Fibroblast of lung (primary cell): Measurements from ENCODE around the gene AFMID. TPM values are rescaled to one million over a fixed set of nuclear protein-coding genes. Genes with fewer than 3 reads are reported as not detected.

Source experiments
- DNase-seq, 2 donors: peaks; one replicate each; pipeline versions ENCODE4 v3.0.0 to v3.0.0-alpha.2; 2010; ENCODE audit warnings: low read depth in 2 of 2
- H2AFZ ChIP-seq: 2 replicates; pipeline ENCODE4 v1.5.1; 2012; ENCODE audit warnings: low read length, control low read depth, inconsistent platforms
- H3K27ac ChIP-seq: 2 replicates; pipeline ENCODE4 v1.5.1; 2011; ENCODE audit warnings: low read length, control low read depth; ENCODE audit not compliant: insufficient read depth
- H3K27me3 ChIP-seq: 2 replicates; pipeline ENCODE4 v1.5.1; 2011; ENCODE audit warnings: mild to moderate bottlenecking, low read length; ENCODE audit not compliant: control insufficient read depth, insufficient read depth
- H3K36me3 ChIP-seq: 2 replicates; pipeline ENCODE4 v1.5.1; 2011; ENCODE audit warnings: low read length; ENCODE audit not compliant: control insufficient read depth, insufficient read depth
- H3K4me1 ChIP-seq: 2 replicates; pipeline ENCODE4 v1.5.1; 2011; ENCODE audit warnings: low read length; ENCODE audit not compliant: control insufficient read depth, insufficient read depth; ENCODE audit errors: extremely low read depth
- H3K4me2 ChIP-seq: 2 replicates; pipeline ENCODE4 v1.5.1; 2011; ENCODE audit warnings: low read length, control low read depth; ENCODE audit not compliant: insufficient read depth; ENCODE audit errors: extremely low read depth
- H3K4me3 ChIP-seq, 4 experiments: fragments of 200-600 bp in 1 of 4; sonication (generic) in 1 of 4; replicated peaks in 1 of 4; 2 replicates each; pipeline ENCODE4 v1.5.1; 2011 to 2016; ENCODE audit warnings: low read length in 4 of 4, low read depth in 3 of 4, mild to moderate bottlenecking in 3 of 4, control low read depth in 2 of 4, inconsistent platforms in 1 of 4, mixed read lengths in 1 of 4; ENCODE audit not compliant: insufficient read depth in 1 of 4; ENCODE audit errors: control extremely low read depth in 1 of 4
- H3K79me2 ChIP-seq: 2 replicates; pipeline ENCODE4 v1.5.1; 2012; ENCODE audit warnings: mild to moderate bottlenecking, low read length, inconsistent platforms; ENCODE audit not compliant: control insufficient read depth, insufficient read depth
- H3K9ac ChIP-seq: 2 replicates; pipeline ENCODE4 v1.5.1; 2011; ENCODE audit warnings: mild to moderate bottlenecking, low read length, control low read depth; ENCODE audit not compliant: insufficient read depth
- H3K9me3 ChIP-seq: 2 replicates; pipeline ENCODE4 v1.5.1; 2012; ENCODE audit warnings: low read depth, low read length; ENCODE audit not compliant: control insufficient read depth, insufficient read depth
- H4K20me1 ChIP-seq: 2 replicates; pipeline ENCODE4 v1.5.1; 2011; ENCODE audit warnings: low read length; ENCODE audit not compliant: control insufficient read depth, insufficient read depth; ENCODE audit errors: extremely low read depth
- EZH2 ChIP-seq: IDR thresholded peaks from 2 replicates; pipeline ENCODE4 v1.5.1; 2012; ENCODE audit warnings: low read length, control low read depth, mild to moderate bottlenecking; ENCODE audit errors: missing control alignments
- polyA plus RNA-seq, 2 donors: library from polyadenylated mRNA; depleted of rRNA in 1 of 2; stranded (reverse) in 1 of 2; unstranded in 1 of 2; fragments of >200 nt; gene quantifications; 2 replicates each; pipeline ENCODE4 v1.2.1, GENCODE V29; 2011 to 2012; ENCODE audit warnings: missing spikeins in 1 of 2
- total RNA-seq: library from RNA; depleted of rRNA; stranded (reverse); fragments of >200 nt; gene quantifications from 2 replicates; pipeline ENCODE4 v1.2.1, GENCODE V29; 2014
- TF ChIP-seq, protein P1 (sequence below), 2 donors: IDR thresholded peaks in 1 of 2; conservative IDR thresholded peaks in 1 of 2; 1 replicate in 1 of 2; 2 replicates in 1 of 2; pipeline ENCODE4 v1.5.1; 2011 to 2012; ENCODE audit warnings: low read length in 2 of 2, control low read depth in 1 of 2, inconsistent platforms in 1 of 2, low read depth in 1 of 2, mild to moderate bottlenecking in 1 of 2

The AFMID gene
- total and polyA plus RNA-seq, 2 donors (not counting 1 experiment from before 2014, with no cell fraction given): 28.1 to 29.2 TPM

GRCh38 chr17:78249818-78250806 lies 63.0 kb downstream of the AFMID start:
- TF ChIP-seq EZH2: no peak
- TF ChIP-seq, protein P1, sequence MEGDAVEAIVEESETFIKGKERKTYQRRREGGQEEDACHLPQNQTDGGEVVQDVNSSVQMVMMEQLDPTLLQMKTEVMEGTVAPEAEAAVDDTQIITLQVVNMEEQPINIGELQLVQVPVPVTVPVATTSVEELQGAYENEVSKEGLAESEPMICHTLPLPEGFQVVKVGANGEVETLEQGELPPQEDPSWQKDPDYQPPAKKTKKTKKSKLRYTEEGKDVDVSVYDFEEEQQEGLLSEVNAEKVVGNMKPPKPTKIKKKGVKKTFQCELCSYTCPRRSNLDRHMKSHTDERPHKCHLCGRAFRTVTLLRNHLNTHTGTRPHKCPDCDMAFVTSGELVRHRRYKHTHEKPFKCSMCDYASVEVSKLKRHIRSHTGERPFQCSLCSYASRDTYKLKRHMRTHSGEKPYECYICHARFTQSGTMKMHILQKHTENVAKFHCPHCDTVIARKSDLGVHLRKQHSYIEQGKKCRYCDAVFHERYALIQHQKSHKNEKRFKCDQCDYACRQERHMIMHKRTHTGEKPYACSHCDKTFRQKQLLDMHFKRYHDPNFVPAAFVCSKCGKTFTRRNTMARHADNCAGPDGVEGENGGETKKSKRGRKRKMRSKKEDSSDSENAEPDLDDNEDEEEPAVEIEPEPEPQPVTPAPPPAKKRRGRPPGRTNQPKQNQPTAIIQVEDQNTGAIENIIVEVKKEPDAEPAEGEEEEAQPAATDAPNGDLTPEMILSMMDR (conservative IDR thresholded peaks at IDR 0.05 in 1 of 2, IDR thresholded peaks at IDR 0.05 in 1 of 2; ENCODE audit: low read depth in 1 of 2, low read length in 2 of 2): no peak
- Histone ChIP-seq H3K9ac (no peak overlapping the region), H3K4me2 (no peak overlapping the region), H3K4me3 (no peak overlapping the region), H3K27me3 (peaks cover 2% of the 10 kb centered on the region), H2AFZ (no peak overlapping the region), H3K27ac (no peak overlapping the region), H3K36me3 (no peaks in the 10 kb centered on the region), H3K9me3 (no peaks in the 10 kb centered on the region), H4K20me1 (no peaks in the 10 kb centered on the region), H3K4me1 (peaks cover 4% of the 10 kb centered on the region), H3K79me2 (no peaks in the 10 kb centered on the region)
- no peak for DNase-seq

DNA sequence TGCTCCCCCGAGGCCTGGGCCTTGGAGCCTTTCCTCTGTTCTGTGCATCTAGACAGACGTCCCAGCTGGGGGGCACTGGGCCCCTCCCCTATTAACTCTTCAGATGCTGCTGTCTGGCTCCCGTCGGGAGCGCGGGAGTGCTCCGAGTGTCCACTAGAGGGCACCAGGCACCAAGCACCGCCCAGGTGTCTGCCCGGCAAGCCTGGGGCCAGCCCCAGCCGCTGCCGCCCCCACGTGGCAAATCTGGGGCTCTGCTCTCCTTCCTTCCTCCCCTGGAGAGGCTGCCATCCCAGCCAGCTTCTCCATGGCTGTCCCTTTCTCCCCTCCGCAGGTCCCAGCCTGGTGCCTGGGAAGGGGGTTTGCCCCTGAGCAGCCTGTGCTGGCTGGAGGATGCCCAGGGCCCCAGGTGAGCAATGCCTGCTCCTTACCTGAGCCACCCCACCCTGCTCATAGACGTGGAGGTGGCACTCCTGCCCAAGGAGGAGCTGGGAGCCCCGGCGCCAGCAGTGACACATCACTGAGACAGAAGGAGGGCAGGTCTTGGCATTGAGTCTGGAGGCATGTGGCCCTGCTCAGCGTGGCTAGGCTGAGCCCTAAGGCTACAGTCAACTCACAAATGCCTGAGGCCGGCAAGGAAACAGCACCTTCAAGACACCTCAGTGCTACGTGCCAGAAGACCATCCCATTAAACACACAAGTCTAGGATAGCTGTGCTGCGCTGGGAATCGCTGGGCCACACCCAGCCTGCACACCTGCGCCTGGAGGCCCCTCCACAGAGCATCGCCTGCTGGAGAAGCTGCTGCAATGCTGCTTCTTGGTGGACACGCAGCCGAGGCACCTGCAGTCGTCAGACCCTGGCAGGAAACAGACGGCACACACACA lies 64.0 kb downstream of the AFMID start:
- no peaks in the 10 kb centered on the region for H4K20me1 ChIP-seq
- H3K27me3 ChIP-seq: peaks cover 2% of the 10 kb centered on the region
- H3K4me3 ChIP-seq: no peak overlapping the region
- peak overlapping the region; percentile 2 for H3K9ac ChIP-seq
- DNase-seq: peak; percentile 71 to 79
- no peaks in the 10 kb centered on the region for H3K36me3 ChIP-seq
- H3K27ac ChIP-seq: no peak overlapping the region
- TF ChIP-seq EZH2: no peak
- TF ChIP-seq, protein P1 (conservative IDR thresholded peaks at IDR 0.05 in 1 of 2, IDR thresholded peaks at IDR 0.05 in 1 of 2; ENCODE audit: low read depth in 1 of 2, low read length in 2 of 2): peak; percentile 82 to 92
- H3K9me3 ChIP-seq: no peaks in the 10 kb centered on the region
- H2AFZ ChIP-seq: no peak overlapping the region
- H3K4me1 ChIP-seq: peaks cover 4% of the 10 kb centered on the region
- no peaks in the 10 kb centered on the region for H3K79me2 ChIP-seq
- H3K4me2 ChIP-seq: no peak overlapping the region

DNA sequence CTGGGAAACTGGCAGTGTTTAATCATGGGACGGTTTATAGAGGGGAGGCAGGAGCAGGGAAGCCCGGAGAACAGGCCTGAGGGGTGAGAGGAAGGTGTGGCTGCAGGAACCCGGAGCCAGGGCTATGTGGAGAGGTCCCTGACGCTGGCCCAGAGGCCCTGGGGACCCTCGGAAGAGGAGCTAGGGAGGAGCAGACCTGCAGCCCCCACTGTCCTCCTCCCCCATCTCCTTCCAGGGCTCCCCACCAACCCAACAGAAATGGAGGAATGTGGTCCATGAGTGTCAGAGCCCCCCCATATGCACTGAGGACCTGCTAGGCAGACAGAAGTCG lies 64.6 kb downstream of the AFMID start:
- Histone ChIP-seq H3K4me1 (peaks cover 4% of the 10 kb centered on the region), H3K79me2 (no peaks in the 10 kb centered on the region), H3K27me3 (peaks cover 2% of the 10 kb centered on the region), H2AFZ (no peak overlapping the region), H4K20me1 (no peaks in the 10 kb centered on the region), H3K4me2 (no peak overlapping the region), H3K4me3 (no peak overlapping the region), H3K9ac (no peak overlapping the region), H3K27ac (no peak overlapping the region), H3K36me3 (no peaks in the 10 kb centered on the region), H3K9me3 (no peaks in the 10 kb centered on the region)
- TF ChIP-seq, protein P1 (conservative IDR thresholded peaks at IDR 0.05 in 1 of 2, IDR thresholded peaks at IDR 0.05 in 1 of 2; ENCODE audit: low read depth in 1 of 2, low read length in 2 of 2): no peak
- no peak for DNase-seq
